NCI-H1417 treated with DMSO at 0.1 percent for 48 hours (cell line): Measurements from ENCODE around the gene MSX2.

ENCODE experiments used
- DNase-seq: peaks from one replicate; lab custom pipeline; 2025; lab: John Stamatoyannopoulos, UW

MSX2 gene

DNA sequence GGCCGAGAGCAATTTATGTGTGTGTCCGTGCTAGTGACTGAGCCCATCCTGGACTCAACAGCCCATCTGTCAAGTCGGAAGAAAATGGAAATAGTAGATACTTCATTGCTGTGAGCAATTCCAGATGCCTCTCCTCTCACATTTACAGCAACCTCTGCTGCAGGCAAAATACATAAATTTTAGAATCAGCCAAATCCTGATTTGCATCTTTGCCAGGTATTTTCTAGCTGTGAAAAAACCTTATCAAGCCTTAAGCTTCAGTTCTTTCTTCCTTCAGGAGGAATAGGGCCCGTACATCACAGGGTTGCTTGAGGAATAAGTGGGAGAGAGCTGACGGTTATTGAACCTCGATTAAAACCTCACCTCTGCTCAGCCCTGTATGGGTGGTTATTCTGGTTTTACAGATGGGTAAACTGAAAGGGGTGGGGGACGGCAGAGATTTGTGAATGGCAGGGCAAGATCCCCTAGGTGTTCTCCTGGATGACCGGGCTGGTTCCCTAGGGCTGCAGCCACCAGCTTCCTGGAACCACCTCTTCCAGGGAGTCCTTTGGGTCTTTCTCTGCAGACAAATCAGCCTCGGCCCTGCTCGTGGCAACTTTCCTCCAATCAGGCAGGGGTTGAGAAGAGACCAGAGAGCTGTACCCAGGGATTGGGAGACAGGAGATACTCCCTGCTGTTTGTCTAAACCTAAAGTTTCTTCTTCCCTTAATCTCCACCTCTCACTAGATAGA is 5.3 kb upstream of the MSX2 start:
- DNase-seq: no peak

DNA sequence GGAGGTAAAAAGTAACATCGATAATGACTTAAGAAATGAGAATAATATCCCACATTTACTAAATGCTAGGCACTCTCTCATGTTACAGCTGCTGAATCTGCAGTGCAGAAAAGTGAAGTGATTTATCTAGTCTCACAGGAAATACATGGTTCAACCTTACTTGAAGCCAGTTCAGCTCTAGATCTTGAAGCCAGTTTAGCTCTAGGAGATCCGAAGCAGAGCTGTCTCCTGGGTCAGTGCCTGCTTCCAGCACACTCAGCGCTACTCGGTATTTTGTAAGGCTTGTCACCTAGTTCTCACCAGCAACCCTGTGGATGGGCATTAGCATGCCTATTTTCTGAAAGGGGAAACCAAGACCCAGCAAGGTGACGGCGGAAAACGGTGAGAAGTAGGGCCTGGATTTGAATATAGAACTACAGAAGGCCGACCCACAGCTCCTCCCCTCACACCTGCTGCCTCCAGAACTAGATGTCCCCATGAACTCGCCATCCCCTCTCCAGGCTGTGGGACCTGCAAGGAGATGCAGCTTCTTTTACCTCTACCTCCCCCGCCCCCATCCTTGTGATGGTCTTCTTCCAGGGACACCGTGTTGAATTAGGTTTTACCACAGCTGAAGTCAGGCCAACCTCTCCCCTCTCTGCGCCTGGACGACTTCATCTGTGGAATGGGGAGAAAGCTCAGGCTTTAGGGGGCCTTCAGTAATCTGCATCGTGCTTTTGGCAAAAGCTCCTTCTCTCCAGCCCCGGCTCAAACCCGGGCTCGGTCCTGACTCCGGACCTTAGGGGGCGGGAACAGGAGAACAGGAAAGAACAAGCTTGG is 4.4 kb upstream of the MSX2 start:
- no peak for DNase-seq

DNA sequence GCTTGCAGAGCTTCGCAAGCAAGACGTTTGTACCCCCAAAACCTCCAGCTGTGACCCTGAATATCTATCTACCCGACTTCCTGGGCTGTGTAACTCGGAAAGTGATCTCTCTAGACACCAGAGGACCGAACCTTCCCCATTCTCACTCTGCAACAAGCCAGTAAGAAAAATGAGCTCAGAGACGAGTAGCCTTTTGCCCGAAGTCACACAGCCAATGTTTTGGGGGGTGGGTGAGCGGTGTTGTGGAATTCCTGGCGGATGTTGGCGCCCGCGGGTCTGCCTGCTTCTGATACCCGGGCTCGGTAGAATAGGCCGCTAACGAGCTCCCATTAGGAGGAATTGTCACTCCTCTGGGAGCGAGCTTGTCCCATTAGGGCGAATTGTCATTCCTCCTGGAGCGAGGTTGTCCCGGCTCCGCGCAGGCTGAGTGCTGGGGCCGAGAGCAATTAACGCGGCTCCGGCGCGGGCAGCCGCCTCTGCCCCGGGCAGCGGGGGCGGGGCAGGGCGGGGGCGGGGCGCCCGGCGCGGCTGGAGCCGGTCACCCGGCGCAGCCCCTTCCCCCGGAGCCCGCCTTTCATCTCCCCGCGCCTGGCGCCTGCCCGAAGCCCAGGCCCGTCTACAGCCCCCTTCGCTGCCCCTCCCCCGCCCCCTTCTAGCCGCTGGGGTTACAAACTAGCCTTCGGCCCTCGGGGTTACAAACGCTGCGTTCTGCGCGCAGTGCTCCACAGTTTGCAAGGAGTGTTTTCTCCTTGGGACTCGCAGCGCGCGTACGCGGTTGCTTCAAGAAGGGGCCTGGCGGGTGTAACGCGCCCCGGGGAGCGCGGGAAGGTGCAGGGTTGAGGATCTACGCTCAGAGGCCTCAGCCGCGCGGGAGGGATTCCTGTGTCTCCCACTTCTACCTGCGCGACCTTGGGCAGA is 3.5 kb upstream of the MSX2 start:
- no peak for DNase-seq

GRCh38 chr5:174721530-174722432 is 2.6 kb upstream of the MSX2 start:
- DNase-seq: no peak

- no peak for DNase-seq
Measured at GRCh38 chr5:174722500-174722899, 1.9 kb upstream of the MSX2 start.

DNA sequence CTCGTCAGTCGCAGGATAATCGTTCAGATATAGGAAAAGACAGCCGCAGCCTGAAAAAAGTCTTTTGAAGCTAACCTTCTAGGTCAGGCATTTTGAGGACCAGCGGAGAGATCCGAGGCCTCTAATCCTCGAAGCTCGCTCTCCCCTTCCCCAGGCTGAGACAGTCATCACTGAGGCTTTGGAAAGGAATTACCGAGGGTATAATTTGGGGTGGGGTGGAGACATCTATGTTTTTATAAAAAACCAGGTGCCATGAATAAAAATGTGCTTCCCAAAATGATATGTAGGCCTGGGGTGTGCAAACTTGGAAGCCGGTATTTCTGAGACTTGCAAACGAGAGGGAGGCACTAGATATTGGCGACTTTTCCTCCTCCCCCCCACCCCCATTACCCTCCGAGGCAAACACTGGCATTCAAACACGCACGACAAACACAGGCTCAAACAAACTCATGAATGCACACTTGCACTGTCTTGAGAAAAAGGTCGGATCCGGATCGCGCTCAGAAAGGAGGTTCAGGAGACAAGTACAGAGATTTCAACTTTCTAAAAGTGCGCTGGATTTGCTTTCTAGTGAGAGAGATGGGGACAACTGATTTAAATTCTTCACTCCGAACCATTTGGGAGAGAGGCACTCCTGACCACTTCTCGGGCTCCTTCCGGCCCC is 935 bp upstream of the MSX2 start:
- DNase-seq: no peak

DNA sequence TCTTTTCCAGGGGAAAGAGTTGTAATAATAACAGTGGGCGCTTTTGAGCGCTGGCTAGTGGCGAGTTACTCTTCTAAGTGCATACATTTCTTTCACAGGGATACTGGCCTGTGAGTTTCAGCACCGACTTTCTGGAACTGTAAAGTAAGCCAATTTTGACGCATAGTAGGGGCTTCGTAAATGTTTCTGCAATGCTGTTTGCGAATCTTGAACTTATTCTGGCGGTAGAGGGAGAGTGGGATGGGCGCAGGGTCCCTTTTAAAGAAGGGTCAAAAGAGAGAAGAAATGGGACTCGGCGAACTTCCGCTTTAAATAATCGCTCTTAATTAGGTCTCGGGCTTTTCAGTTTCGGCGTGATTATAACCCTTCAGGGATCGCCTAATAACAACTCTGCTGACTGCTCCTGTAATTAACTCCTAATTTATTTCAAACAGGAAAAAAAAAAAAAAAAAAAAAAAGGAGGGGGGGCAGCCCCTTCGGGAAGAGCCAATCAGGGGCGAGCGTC is 351 bp upstream of the MSX2 start:
- DNase-seq: no peak

GRCh38 chr5:174725261-174725990 is 1.0 kb downstream of the MSX2 start:
- no peak for DNase-seq

DNA sequence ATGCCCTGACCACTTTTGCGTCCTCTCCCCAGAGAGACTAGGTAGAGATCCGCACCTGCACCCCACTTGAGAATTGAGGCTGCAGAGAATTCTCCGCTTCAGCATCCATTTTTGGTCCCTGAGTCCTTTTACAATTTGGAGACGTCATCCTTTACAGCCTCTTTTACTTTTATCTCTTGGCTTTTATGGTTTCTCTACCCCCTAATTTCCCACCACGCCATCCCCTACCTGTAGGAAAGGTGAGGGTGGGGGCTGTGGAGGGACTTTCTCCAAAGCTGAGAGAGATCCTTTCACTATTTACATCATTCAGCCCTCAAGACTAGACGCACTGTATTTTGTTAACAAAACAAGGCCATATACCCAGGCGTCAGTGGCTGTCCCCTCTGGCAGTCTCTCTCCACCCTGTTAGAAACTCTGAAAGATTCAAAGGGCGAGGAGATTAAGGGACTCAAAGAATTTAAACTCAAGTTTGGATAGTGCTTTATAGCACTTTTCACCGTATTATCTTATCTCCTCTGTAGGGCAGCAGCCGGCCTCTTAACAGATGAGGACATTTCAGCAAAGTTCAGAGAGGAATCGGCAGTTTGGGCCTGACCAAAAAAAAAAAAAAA is 1.7 kb downstream of the MSX2 start:
- no peak for DNase-seq

DNA sequence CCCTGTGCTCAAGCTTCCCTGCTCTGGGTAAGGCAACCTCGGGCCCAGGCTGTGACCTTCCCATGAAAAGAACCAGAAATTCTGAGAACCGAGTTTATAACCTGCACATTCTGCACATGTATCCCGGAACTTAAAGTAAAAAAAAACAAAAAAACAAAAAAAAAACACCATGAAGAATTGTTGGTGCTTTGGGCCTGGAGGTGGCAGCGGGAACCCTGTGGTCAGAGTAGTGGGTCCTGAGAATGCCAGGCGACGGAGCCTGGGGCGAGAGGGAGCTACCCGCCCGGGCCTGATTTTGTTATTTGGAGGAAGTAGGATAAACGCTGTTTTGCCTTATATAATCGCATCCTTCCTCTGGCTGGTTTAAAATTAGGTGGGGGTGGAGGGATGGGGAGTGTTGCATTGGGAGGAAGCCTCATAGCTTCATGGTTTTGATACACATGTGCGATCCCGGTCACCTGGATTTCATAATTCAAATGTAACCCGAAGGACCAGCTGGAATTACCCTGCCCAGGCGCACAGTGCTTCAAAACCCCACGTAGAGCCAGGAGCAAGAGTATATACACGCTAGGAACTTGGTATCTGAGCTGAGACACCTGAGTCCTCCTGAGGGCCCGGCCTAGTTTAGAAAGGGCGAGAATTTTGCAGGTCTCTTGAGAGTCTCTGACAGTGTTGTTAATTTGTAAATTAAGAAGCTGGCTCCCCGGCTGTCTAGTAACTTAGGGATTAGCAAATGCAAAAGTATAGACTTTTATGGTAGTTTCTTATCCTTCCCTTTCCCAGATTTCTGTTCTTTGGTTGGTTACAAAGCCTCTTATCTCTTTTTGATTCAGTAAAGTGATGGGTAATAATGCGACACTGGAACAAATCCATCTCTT is 2.8 kb downstream of the MSX2 start:
- DNase-seq: no peak

- DNase-seq: no peak
Measured at GRCh38 chr5:174727794-174728680, 3.7 kb downstream of the MSX2 start.

- no peak for DNase-seq
Measured at GRCh38 chr5:174729075-174729680, 4.8 kb downstream of the MSX2 start.

- DNase-seq: no peak
Measured at GRCh38 chr5:174731214-174732035, 7.0 kb downstream of the MSX2 start.

DNA sequence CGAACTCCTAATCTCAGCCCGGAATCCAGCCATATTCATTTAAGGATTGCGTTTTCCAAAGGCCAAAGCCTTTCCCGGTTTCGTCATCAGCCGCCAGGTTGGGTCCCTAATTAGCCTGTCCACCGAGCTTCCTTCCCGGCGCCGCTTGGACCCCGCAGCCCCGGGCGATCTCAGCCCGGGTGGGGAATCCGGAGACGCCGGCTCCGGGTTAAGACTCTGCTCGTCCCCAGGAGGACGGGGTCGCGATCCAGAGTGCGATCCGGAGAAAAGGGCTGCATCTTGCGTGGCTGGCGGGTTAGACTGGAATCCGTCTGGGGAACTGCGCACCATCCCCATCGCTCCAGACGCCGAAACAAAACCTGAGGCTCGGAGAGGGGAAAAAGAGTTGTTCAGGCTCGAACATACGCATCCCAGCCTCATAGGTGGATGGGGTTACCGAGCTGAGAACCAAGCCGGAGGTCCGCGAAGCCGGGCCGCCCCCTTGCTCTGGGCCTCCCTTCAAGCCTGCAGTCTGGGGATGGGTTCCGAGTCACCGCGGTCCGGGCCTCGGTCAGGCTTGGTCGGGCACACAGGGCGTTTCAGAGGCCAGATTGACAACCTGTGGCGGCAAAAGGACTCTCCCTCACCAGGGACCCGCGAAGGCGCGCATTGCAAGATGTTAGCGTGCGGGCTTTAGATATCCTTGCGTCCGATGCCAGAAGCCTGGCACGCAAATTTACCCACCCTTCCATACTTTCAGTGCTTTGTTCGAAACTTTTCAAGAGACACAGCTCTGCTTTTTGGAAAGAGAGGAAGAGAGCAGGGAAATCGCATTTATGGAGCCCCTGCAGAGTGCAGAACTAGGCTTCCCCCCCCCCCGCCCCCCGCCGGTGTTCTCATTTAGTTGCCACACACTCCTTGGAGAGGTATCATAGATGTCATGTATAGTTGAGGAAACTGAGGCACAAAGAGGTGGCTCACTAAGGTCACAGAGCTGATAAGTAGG is 7.9 kb downstream of the MSX2 start:
- DNase-seq: no peak
